Neural cell (in vitro differentiated cells): ENCODE data around the gene FGF8.
A peak's percentile ranks its signal among the peaks of the same experiment; 100 is the strongest.

Experiments used
- CTCF ChIP-seq: fragments of 450-650 bp; IDR thresholded peaks from 2 replicates; pipeline ENCODE4 v1.5.1; 2014; ENCODE audit warnings: antibody characterized with exemption, mild to moderate bottlenecking, moderate library complexity; ENCODE audit not compliant: poor library complexity, severe bottlenecking
- EP300 ChIP-seq: fragments of 450-650 bp; conservative IDR thresholded peaks from 2 replicates; pipeline ENCODE4 v1.6.1; 2014; ENCODE audit warnings: antibody characterized with exemption, mild to moderate bottlenecking, moderate library complexity; ENCODE audit not compliant: poor library complexity, severe bottlenecking
- EZH2 ChIP-seq: fragments of 200-600, 300-800 bp; shearing (Covaris generic), sonication (generic); IDR thresholded peaks from 2 replicates; pipeline ENCODE4 v1.6.1; 2014; ENCODE audit warnings: antibody characterized with exemption, low read length, borderline replicate concordance, mild to moderate bottlenecking; ENCODE audit not compliant: insufficient read depth, poor library complexity, severe bottlenecking
- MXI1 ChIP-seq: fragments of 450-650 bp; conservative IDR thresholded peaks from 2 replicates; pipeline ENCODE4 v1.6.1; 2014; ENCODE audit warnings: antibody characterized with exemption, mild to moderate bottlenecking; ENCODE audit not compliant: poor library complexity, severe bottlenecking
- POLR2AphosphoS5 ChIP-seq: IDR thresholded peaks from 2 replicates; pipeline ENCODE4 v1.6.1; 2012
- RAD21 ChIP-seq: fragments of 450-650 bp; conservative IDR thresholded peaks from 2 replicates; pipeline ENCODE4 v1.6.1; 2014; ENCODE audit warnings: antibody characterized with exemption, mild to moderate bottlenecking, moderate library complexity
- REST ChIP-seq: IDR thresholded peaks from 2 replicates; pipeline ENCODE4 v1.6.1; 2012; ENCODE audit warnings: borderline replicate concordance
- TAF1 ChIP-seq: IDR thresholded peaks from 2 replicates; pipeline ENCODE4 v1.6.1; 2012; ENCODE audit warnings: low read depth

GRCh38 chr10:101749047-101750016 is 26.6 kb downstream of the FGF8 start:
- TF ChIP-seq EZH2 (no peak), CTCF (peak; percentile 42), POLR2AphosphoS5 (no peak), EP300 (no peak), RAD21 (no peak), REST (no peak), TAF1 (no peak), MXI1 (no peak)
